Forelimb muscle (tissue), 1 donor: ENCODE data around the gene PRKD1. TPM values are rescaled to one million over a fixed set of nuclear protein-coding genes. Genes with fewer than 3 reads are reported as not detected.

Source experiments
- DNase-seq: peaks from one replicate; pipeline ENCODE4 v3.0.0-alpha.2; 2013; ENCODE audit warnings: low read depth
- polyA plus RNA-seq: library from polyadenylated mRNA; unstranded; fragments of 120-200 nt; gene quantifications from one replicate; pipeline ENCODE4 v1.2.1, GENCODE V29; 2013; ENCODE audit not compliant: insufficient read length

Gene PRKD1
- polyA plus RNA-seq, 1 donor, result 28.1 TPM

DNA sequence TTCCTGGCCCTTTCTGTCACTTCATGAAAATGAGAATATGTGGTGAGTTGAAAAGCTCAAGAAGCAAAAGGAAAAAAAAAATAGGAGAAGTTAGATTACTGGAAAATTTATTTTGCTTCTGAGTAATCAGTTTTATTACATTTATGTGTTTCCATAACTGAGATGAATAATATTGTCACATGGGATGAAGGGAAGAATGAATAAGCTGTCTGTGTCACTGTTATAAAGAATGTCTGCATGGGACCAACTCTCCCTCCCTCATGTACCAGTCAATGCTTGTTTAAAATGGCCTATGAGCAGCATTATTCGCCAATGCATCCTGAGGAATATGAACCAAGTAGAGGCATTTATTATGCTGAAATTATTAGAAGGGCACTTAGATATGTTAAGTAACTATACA is 246.3 kb downstream of the PRKD1 start:
- DNase-seq, result no peak

DNA sequence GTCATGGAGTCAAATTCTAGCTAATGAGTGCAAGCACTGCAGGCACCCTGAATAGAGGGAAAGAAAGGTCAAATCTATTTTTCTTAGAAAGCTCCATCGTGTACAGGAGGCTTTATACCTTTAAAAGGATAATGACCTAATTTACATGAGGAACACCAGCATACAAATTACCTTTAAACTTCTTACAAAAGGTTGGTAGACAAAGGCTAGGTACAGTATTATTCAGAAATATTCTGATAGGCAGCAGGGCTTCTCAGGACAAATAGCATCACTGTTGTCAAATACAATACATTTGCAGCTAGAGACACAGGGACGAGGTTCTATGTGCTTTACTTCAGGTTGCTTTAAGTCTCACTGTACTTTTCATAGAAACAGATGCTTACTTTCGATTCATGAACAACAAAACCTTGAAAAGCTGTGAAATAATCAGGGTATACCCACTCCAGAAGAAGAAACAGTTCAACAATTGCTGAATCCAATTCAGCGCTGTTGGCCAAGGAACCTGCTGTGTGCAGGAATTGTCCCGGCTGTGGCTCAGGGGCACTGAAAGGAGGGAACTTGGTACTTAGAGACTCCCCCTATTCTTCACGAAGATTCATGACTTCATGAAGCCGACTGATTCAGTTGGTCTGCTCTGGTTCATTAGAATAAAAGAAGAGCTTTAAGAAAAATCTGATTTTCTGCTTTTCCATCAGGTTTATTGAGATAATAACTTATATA is 252.9 kb downstream of the PRKD1 start:
- no peak for DNase-seq

DNA sequence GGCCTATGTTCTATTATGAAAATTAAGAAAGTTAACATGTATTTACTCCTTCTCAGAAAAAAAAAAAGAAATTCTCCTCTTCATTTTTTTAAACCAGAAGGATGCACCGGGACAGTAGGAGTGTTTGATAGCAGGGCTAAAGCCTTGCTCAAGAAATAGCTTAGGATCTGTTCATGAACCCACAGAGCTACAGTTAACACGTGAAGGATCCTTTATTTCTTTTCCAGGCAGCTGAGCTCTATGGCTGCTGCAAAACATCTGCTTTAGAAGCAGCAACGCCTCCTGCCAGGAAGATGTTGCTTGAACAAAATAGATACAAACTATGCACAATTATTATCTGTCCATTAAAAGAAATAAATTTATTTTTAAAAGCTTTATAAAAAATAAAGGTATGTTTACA is 254.8 kb downstream of the PRKD1 start:
- DNase-seq, result no peak

DNA sequence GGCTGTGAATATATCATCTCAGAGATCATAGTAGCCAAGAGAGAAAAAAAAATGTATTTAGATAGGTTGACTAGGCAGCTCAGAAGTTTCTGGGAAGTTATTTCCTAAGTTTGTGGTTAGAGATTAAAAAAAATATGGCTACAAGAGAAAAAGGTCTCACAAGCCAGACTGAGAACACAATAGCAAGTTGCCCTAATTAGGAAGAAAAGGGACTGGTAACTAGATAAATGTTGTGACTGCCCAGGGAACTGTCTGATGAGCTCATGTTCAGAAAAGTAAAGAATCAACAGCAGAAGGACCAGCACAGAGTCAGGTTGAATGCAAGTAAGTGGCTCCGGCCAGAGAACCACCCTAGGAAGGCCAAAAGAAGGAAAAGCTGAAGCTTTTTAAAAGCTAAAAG is 256.6 kb downstream of the PRKD1 start:
- no peak for DNase-seq

DNA sequence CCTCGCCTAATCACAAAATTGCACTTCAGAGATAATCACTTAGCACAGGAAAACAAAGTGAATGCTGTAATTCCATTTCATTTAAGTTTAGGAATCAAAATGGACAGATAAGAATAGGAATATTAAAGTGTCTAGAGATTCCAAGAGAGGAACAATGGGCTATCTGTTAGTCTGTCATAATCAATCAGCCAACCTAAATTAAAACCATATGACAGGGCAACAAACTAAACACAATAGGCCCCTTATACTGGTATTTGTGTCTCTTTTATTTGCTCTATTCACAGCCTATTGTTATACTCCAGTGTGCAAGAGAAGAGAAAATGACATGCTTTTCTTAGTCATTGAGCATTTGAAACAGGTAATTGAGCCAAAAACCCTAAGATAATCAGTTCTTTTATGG is 259.4 kb downstream of the PRKD1 start:
- DNase-seq, result no peak

DNA sequence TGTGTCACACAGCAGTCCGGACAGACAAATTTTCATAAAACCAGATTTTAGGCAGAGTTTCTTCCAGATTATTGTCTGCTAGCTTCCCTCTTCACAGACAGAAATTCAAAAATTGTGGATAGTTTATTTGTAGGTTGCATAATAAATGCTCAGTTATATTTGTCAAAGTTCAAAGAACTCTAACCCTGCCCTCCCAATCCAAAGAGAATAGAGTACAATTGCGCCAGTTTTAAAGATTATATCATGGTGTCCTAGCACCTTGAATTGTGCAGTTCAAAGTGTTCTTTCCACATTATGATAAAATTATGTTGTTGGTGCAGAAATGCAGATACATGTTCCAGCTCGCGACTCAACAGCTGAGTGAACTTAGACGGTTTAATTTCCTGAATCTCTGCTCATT is 263.1 kb downstream of the PRKD1 start:
- DNase-seq, result no peak

DNA sequence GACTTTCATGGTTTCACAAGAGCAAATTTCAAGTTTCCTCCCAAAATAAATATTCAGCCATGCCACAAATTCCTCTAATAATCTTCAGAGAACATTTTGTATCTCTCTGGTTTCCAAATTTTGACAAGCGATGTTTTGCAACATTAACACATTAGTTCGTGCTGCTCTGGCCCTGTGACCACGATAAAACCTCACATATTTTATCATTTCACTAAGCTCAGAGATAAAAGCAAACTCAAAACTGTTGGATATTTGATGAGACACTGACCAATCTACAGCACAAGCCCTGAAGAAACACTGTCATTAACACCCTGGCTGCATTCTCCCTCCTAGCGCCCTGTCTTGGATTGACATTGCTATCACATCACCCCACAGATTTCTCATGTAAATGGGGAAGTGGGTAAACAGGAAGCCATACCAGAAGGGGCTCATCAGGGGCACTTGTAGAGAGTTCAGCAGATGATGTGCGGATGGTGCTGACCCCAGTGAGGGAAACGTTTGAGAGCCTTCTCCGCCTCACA is 264.3 kb downstream of the PRKD1 start:
- DNase-seq, result no peak

DNA sequence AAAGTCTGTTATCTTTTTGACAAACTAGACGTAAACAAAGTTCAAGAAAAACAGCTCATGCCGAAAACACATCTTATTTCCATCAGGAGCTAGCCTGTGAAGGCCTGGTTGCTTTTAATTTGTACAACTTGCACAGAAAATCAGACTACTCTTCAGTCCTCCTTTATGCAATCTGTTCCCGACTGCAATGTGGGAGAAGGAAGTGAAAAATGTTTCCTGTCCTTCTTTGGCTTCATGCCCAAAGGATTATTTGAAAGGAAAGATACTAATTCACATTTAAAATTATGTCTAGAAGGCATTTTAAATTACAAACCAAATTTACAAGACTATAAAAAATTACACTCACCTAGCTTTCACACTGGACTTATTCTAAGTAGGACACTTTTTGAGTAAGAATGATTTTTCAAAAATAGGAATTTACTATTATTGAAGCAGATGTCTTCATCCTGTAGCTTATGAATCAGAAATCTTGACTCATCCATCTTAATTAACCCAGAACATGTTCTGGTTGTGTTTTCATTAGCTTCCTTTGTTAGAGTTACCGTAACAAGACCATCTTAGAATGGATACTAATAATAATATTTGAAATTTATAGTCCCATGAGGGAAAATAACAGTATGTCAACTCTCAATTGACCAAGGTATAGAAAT is 272.6 kb downstream of the PRKD1 start:
- no peak for DNase-seq

DNA sequence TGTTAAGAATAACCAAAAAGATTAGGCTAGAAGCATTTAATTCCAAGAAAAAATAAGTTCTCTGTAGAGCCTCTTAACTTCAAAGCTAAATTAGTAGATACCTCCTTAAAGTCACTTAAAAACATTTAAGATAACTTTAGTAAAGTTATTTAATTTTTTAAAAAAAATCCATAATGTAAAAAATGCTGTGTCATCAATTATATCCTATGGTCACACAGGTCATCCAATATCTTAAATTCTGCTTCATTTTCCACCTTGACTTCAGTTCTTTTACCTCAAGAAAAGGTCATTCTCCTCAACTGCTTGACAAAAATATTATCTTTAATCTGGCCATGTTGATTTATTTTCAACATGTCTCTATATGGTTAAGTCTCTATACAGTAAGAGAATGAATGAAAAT is 274.3 kb downstream of the PRKD1 start:
- no peak for DNase-seq

DNA sequence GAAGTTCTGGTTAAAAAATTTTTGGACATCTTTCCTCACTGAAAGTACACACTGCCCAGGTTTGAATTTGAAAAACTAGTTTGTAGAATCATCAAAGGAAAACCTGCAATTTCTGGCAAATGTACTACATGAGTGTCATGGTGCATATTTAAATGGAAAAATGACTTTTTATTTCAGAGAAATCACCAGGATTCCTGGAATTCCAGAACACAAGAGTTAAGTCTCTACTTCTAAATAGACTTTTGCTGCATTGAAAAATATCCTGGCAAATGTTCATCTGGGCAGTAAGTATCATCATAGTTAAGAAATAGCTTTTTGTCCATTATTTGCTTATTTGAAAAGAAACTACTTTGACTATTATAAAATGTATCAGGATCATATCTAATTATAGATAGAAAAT is 275.1 kb downstream of the PRKD1 start:
- no peak for DNase-seq

DNA sequence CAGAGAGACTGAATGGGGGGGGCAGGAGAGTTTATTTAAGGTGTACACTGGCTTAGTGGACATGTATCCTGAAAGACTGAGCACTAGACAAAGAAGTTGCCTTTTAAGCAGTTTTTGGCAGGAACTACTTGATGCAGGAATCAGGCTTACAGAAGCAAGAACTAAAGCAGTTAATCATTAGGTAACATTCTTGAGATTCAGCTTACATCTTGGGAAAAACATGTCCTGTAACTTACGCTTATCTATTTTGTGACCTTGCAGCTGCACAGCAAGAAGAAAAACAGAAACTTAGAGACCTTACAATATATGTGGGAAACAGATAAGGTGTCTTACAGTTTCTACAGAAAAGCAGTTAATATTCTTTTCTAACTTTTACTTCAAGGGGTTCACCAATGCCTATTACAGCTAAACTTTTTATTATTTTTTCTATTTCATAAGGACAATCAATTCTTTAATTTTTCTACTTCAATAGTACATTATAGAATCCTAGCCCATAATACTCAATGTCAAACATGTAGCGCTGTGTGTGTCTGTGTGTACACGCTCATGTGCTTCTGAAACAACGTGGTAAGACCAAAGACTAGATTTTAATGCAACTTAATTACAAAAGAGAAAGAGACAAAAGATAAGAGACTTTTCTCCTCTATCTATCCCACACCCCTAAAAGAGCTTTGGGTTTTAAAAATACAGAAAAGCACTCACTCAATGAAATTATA is 276.9 kb downstream of the PRKD1 start:
- DNase-seq, result no peak

DNA sequence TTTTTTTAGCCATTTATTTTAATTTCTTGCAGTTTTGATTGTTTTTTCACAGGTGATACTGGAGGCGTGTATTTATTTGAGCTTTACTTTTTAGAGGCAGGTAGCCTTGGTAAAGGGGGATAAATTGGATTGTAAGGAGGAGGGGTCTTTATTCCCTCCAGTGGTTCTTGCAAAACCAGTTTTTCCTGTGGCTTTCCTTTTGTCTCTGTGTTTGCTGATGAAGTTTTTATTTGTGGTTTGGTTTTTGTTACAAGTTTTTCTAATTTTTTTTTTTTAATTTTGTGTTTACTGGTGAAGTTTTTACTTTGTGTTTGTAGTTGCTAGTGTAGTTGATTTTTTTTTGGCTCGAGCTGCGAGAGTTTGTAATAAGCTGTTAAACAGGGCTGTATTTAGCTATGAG is 278.5 kb downstream of the PRKD1 start:
- no peak for DNase-seq

DNA sequence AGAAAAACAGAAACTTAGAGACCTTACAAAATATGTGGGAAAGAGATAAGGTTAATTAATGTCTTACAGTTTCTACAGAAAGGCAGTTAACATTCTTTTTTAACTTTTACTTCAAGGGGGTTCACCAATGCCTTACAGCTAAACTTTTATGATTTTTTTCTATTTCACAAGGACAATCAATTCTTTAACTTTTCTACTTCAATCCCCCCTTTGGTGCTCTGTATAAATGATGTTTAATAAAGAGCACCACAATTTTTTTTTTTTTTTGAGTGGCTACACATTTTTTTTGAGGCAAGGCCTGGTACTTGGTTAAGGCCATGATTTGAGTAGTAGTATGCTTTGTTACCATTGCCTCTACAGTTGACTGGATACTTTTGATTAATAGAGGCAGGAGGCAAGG is 279.6 kb downstream of the PRKD1 start:
- DNase-seq, result no peak

DNA sequence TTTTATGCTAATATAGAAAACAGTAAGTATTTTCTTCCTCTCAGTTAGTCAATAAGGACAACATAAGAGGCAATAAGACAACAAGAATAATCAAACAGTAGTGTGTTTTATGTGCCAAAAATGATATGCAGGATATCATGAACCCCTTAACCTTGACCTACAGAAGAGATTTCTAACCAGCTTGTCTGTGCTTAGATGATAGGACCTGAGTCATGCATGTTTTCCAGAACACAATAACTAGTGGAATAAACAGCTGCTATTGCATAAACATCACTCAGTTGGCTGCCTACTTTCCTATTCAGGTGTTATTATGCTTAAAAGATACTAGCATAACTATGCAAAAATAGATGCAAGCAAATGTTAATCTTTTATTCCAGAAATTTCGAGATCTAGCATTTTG is 282.5 kb downstream of the PRKD1 start:
- DNase-seq, result no peak

DNA sequence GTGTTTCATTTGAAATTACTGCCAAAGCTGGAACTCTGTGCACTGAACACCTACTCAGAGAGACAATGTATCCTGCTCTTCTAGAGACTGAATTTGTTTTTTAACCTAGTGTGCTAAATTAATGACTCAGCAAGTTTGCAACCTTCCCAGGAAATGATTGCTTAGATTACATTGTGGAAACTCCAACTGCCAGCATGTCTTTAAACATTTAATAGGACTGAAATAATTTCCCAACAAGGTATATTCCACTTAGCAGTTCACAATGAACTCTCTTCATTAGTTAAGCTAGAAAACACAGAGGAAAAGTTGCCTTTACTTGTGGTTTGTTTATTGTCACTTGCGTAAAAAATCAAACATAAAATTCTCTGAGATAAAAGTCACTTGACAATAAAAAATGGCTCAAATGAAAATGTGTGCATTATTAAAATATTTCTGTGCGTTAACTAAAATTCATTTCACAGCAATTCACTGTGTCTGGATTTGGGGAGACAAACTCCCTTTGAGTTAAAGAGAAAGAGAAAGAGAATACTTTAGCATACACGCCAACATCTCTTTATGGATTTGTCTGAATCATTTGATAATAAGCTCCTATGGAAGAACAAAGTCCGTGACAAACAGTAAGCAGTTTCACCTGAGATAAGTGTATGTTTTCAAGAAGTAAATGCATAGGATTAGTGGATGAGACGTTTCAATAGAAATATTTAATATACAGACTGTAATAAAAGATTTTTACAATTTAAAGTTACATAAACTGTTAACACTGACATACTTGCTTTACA is 284.0 kb downstream of the PRKD1 start:
- DNase-seq, result no peak

DNA sequence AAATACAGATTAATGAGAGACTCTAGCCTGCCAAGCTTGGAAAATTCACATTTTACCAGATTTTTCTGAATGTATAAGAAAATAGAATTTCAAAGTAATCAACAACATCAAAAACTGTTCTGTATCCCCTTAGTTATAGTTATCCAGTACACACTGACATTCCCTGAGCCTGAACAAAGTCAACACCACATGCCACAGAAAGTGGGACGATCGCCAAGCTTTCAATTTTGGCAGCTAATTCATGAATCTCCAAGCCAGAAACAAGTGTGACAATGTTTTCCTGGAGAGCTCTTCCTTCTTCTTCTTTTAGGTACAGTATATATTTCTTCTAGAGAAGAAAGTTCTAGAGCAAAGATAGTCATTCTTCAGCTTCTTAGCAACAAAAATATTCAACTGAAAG is 290.2 kb downstream of the PRKD1 start:
- no peak for DNase-seq

DNA sequence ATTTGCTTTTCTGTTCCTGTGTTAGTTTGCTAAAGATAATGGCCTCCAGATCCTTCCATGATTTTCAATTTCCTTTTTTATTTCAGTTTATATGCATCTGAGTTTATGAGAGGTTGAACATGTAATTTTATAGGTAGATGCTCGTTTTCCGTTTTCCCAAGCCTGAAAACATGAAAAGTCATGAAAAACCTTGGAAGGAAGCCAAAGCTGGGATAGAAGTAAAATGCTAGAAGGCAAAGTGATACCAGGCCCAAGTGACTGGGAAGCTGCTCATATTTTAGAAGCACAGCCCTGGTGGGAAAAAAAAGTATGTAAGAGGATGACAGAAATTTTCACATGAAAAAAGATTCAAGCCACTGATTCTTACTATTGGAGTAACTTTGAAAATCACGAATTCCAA is 290.8 kb downstream of the PRKD1 start:
- DNase-seq, result no peak

DNA sequence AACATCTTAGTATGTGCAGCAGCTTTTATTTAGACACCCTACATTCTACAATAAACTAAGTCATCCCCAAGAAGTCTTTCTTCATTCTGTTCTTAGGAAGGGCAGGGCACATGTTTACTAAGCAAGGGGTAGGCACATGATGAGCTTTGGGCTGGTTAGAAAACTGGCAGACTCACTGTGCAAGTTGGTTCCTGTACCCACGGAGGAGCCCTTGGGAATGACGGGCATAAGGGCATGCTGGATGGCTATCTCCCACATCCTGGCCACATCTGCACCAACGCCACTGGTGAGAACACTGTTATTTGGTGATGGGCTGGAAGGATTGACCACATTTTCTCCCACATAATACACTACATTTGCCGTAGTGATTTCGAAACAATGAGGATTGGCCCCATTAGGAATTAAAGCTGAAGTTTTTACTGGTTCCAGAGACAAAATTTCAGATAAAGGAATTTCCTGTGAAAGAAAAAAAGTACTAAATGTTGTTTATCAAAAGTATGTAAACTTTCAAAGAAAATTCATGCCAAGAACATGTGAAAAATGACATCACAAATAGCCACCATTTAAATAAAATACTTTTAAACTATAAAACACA is 297.0 kb downstream of the PRKD1 start:
- DNase-seq, result no peak

DNA sequence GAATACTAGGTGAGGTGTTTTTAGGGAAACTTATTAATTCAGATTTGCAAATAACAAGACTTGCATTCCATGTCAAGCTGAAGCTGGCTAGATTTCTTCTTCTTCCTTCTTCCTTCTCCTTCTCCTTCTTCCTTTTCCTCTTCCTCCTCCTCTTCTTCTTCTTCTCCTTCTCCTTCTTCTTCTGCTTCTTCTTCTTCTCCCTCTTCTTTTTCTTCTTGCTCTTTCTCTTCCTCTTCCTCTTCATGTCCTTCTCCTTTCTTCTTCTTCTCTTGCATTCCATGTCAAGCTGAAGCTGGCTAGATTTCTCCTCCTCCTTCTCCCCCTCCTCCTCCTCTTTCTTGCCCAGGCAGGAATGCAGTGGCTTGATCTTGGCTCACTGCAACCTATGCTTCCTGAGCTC is 297.8 kb downstream of the PRKD1 start:
- DNase-seq, result no peak

DNA sequence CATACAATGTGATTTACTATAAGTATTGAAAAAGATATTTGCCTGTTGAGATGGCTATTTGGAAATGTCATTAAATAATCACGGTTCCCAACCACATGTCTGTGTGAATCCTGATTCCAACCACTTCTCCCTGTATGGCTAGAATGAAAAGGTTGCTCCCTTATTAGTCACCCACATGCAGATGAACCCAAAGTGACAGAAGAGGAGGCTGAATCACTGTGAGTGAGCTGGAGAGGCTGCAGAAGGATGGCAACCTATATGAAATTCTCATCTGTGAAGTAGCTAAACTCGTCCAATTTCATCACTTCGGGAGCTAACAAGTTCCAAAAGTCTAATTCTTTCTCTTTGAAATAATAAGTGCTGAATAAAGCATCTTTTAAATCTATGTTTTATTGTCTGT is 300.5 kb downstream of the PRKD1 start:
- no peak for DNase-seq

DNA sequence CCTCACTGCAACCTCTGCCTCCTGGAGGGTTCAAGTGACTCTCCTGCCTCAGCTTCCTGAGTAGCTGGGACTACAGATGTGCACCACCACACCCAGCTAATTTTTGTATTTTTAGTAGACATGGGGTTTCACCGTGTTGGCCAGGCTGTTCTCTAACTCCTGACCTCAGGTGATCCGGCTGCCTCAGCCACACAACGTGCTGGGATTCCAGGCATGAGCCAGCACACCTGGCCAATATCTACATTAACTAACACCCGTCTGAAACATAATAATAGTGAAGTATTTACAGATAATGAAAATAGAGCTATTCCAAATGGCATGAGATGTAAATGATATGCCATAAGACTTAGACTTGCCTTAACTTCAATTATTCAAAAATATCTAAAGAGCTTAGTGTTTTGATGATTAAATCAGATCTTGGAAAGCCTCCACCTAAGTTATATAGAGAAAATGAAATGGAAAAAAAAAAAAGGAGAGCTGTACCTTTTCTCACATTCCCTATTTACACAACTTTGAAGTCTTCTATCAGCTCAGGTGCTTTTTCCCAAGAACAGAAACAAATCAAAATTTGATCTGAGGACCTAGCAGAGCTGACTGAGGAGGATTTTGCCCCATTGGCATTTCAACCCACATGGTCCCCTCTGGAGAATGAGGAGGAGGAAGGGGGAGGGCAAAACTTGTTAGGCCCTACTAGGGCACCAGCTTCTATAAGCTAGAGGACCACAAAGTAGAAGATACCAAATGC is 309.2 kb downstream of the PRKD1 start:
- no peak for DNase-seq
